H54 (cell line): Measurements from ENCODE around the gene GRIN2A.
A peak's percentile ranks its signal among the peaks of the same experiment; 100 is the strongest.
"Not testable (repeated sequence)": the region's sequence is repeated elsewhere in the genome, so short reads cannot be mapped to it uniquely, and the experiment has no call there.

Experiments used
- DNase-seq: peaks from one replicate; pipeline ENCODE4 v3.0.0; 2011; ENCODE audit warnings: low spot score, mixed read lengths; ENCODE audit not compliant: insufficient read length
- FAIRE-seq: peaks from 3 replicates; lab custom pipeline; 2011; peaks lifted over from hg19 to GRCh38; lab: Jason Lieb, UNC
- POLR2A ChIP-seq: IDR thresholded peaks from 2 replicates; pipeline ENCODE4 v1.6.1; 2011; ENCODE audit warnings: low read depth, mild to moderate bottlenecking, low read length

GRIN2A gene

GRCh38 chr16:9900576-9900975 lies 281.7 kb downstream of the GRIN2A start:
- no peak for TF ChIP-seq POLR2A
- DNase-seq, result no peak
- no peak for FAIRE-seq

GRCh38 chr16:9898555-9898954 lies 283.7 kb downstream of the GRIN2A start:
- no peak for DNase-seq
- no peak for TF ChIP-seq POLR2A

GRCh38 chr16:9898124-9898523 lies 284.1 kb downstream of the GRIN2A start:
- DNase-seq (no peak), FAIRE-seq (no peak)
- TF ChIP-seq POLR2A, result no peak

More at GRCh38 chr16:9898555-9898954, 283.7 kb downstream of the GRIN2A start:
- no peak for FAIRE-seq

GRCh38 chr16:9895817-9896216 lies 286.4 kb downstream of the GRIN2A start:
- no peak for DNase-seq
- no peak for TF ChIP-seq POLR2A
- FAIRE-seq, result no peak

GRCh38 chr16:9885876-9886275 lies 296.4 kb downstream of the GRIN2A start:
- FAIRE-seq (no peak), DNase-seq (no peak)
- no peak for TF ChIP-seq POLR2A

- FAIRE-seq (no peak), DNase-seq (no peak)
- TF ChIP-seq POLR2A, result no peak
These were observed 296.8 kb downstream of the GRIN2A start for GRCh38 chr16:9885467-9885866.

GRCh38 chr16:9875981-9876380 lies 306.2 kb downstream of the GRIN2A start:
- not testable (repeated sequence) for DNase-seq, FAIRE-seq

GRCh38 chr16:9874219-9874618 lies 308.0 kb downstream of the GRIN2A start:
- DNase-seq, result peak; percentile 1
- TF ChIP-seq POLR2A, result no peak
- FAIRE-seq, result no peak

- TF ChIP-seq POLR2A, result no peak
- FAIRE-seq (no peak), DNase-seq (no peak)
These were observed 311.3 kb downstream of the GRIN2A start for GRCh38 chr16:9870962-9871361.

GRCh38 chr16:9869776-9870175 lies 312.5 kb downstream of the GRIN2A start:
- no peak for DNase-seq
- no peak for TF ChIP-seq POLR2A
- no peak for FAIRE-seq

GRCh38 chr16:9868606-9869149 lies 313.6 kb downstream of the GRIN2A start:
- no peak for DNase-seq
- no peak for FAIRE-seq
- TF ChIP-seq POLR2A, result no peak

GRCh38 chr16:9867176-9867575 lies 315.1 kb downstream of the GRIN2A start:
- FAIRE-seq, result no peak
- TF ChIP-seq POLR2A, result no peak
- DNase-seq, result no peak

GRCh38 chr16:9864461-9864860 lies 317.8 kb downstream of the GRIN2A start:
- TF ChIP-seq POLR2A, result no peak
- DNase-seq (no peak), FAIRE-seq (no peak)

GRCh38 chr16:9862327-9862726 lies 319.9 kb downstream of the GRIN2A start:
- DNase-seq (no peak), FAIRE-seq (no peak)
- no peak for TF ChIP-seq POLR2A

GRCh38 chr16:9860876-9861275 lies 321.4 kb downstream of the GRIN2A start:
- no peak for FAIRE-seq
- no peak for DNase-seq
- TF ChIP-seq POLR2A, result no peak
